Measurements from ENCODE around the gene PDCD4.

Gene PDCD4

GRCh38 chr10:110898391-110898790 is 26.7 kb downstream of the PDCD4 start:
- no peaks in the 10 kb centered on the region for H3K4me1 ChIP-seq (ENCODE audit: control insufficient read depth, low read depth, low read length)
- no peak for DNase-seq
- no peaks in the 10 kb centered on the region for H3K79me2 ChIP-seq (ENCODE audit: control insufficient read depth, insufficient read depth, low read length)
- no peak overlapping the region for H3K4me2 ChIP-seq (ENCODE audit: low read length)
- H3K9ac ChIP-seq (ENCODE audit: low read length), result no peak overlapping the region
- H3K27me3 ChIP-seq (ENCODE audit: insufficient read depth, low read length, poor library complexity), result no peaks in the 10 kb centered on the region
- H3K36me3 ChIP-seq (ENCODE audit: control insufficient read depth, insufficient read depth, low read length), result no peaks in the 10 kb centered on the region
- no peak overlapping the region for H3K27ac ChIP-seq (ENCODE audit: low read depth, low read length)
- no peak overlapping the region for H4K5ac ChIP-seq (ENCODE audit: low read length)
- no peak overlapping the region for H3K4ac ChIP-seq (ENCODE audit: low read depth, low read length)
- H4K8ac ChIP-seq (ENCODE audit: low read depth, low read length), result no peak overlapping the region
- H3K23ac ChIP-seq (ENCODE audit: low read length), result no peak overlapping the region
- H3K18ac ChIP-seq (ENCODE audit: low read length), result no peak overlapping the region
- H2BK15ac ChIP-seq (replicated peaks; ENCODE audit: low read depth), result no peak overlapping the region
- H3K4me3 ChIP-seq (ENCODE audit: low read length), result no peak overlapping the region
- no peak overlapping the region for H2AK5ac ChIP-seq (ENCODE audit: low read length)
- no peak overlapping the region for H3K56ac ChIP-seq (ENCODE audit: low read length)
- H2BK5ac ChIP-seq (ENCODE audit: low read length), result no peak overlapping the region
- no peak overlapping the region for H2BK120ac ChIP-seq (ENCODE audit: low read depth, low read length)
- no peaks in the 10 kb centered on the region for H3K79me1 ChIP-seq (ENCODE audit: low read length)

GRCh38 chr10:110900983-110901382 is 29.3 kb downstream of the PDCD4 start:
- H3K27ac ChIP-seq (ENCODE audit: low read depth, low read length), result no peak overlapping the region
- H3K9ac ChIP-seq (ENCODE audit: low read length), result no peak overlapping the region
- H3K4me3 ChIP-seq (ENCODE audit: low read length), result no peak overlapping the region
- no peak overlapping the region for H3K4ac ChIP-seq (ENCODE audit: low read depth, low read length)
- H2BK15ac ChIP-seq (replicated peaks; ENCODE audit: low read depth), result no peak overlapping the region
- no peak overlapping the region for H3K23ac ChIP-seq (ENCODE audit: low read length)
- no peaks in the 10 kb centered on the region for H3K36me3 ChIP-seq (ENCODE audit: control insufficient read depth, insufficient read depth, low read length)
- DNase-seq, result no peak
- H3K79me2 ChIP-seq (ENCODE audit: control insufficient read depth, insufficient read depth, low read length), result no peaks in the 10 kb centered on the region
- no peak overlapping the region for H3K18ac ChIP-seq (ENCODE audit: low read length)
- H3K27me3 ChIP-seq (ENCODE audit: insufficient read depth, low read length, poor library complexity), result no peaks in the 10 kb centered on the region
- no peaks in the 10 kb centered on the region for H3K4me1 ChIP-seq (ENCODE audit: control insufficient read depth, low read depth, low read length)
- H4K8ac ChIP-seq (ENCODE audit: low read depth, low read length), result no peak overlapping the region
- H3K79me1 ChIP-seq (ENCODE audit: low read length), result no peaks in the 10 kb centered on the region
- H3K56ac ChIP-seq (ENCODE audit: low read length), result no peak overlapping the region
- H4K5ac ChIP-seq (ENCODE audit: low read length), result no peak overlapping the region
- no peak overlapping the region for H3K4me2 ChIP-seq (ENCODE audit: low read length)
- WGBS (ENCODE audit: extremely low coverage, insufficient coverage, low lambda C conversion rate), result no CpG with 5 or more reads among the region's 2 CpGs
- no peak overlapping the region for H2BK5ac ChIP-seq (ENCODE audit: low read length)
- H2BK120ac ChIP-seq (ENCODE audit: low read depth, low read length), result no peak overlapping the region
- H2AK5ac ChIP-seq (ENCODE audit: low read length), result no peak overlapping the region

DNA sequence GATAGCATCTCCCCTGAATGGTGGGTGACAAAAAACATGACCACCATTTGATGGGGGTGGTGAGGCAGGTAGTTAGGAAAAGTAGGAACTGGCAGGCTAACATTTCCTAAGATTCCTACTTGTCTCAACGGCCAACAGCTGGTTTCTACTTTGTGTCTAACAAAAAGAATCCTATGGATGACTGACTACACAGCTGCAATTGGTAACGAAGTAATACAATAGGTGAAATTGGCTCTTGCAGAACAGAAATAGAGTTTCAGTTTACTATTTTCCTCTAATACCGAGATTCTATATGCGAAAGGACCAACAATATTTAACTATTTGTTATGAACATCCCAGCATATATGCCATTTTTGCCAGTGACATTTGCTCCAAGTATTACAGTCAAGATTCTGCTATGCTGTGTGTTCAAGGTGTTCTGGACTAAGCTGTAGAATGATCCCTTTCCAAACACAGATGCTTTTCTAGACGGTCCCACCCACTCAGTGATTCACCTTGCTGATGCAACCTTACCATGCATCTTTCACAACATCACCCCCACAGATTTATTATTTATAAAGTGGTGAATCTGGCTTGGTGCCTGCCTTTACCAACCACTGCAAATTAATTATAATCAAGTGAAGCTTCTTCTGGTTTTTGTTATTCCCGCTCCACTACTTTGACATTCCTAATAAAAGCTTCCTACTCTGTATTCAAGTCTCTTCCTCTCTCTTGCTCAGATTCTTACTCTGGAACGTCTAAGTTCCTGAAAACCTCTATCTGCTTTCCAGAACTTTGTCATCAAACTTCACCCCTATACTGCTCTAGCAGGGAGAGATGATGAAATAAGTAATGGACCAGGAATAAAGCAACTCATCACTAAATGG is 30.5 kb downstream of the PDCD4 start:
- Histone ChIP-seq H4K5ac (ENCODE audit: low read length) (no peak overlapping the region), H3K27ac (ENCODE audit: low read depth, low read length) (no peak overlapping the region), H3K36me3 (ENCODE audit: control insufficient read depth, insufficient read depth, low read length) (no peaks in the 10 kb centered on the region), H2BK120ac (ENCODE audit: low read depth, low read length) (no peak overlapping the region), H2BK5ac (ENCODE audit: low read length) (no peak overlapping the region), H3K27me3 (ENCODE audit: insufficient read depth, low read length, poor library complexity) (no peaks in the 10 kb centered on the region), H3K79me2 (ENCODE audit: control insufficient read depth, insufficient read depth, low read length) (no peaks in the 10 kb centered on the region), H3K79me1 (ENCODE audit: low read length) (no peaks in the 10 kb centered on the region), H3K4ac (ENCODE audit: low read depth, low read length) (no peak overlapping the region), H3K4me1 (ENCODE audit: control insufficient read depth, low read depth, low read length) (no peaks in the 10 kb centered on the region), H3K9ac (ENCODE audit: low read length) (no peak overlapping the region), H3K4me2 (ENCODE audit: low read length) (no peak overlapping the region), H2BK15ac (replicated peaks; ENCODE audit: low read depth) (no peak overlapping the region), H3K4me3 (ENCODE audit: low read length) (no peak overlapping the region), H2AK5ac (ENCODE audit: low read length) (no peak overlapping the region), H3K56ac (ENCODE audit: low read length) (no peak overlapping the region), H3K23ac (ENCODE audit: low read length) (no peak overlapping the region), H4K8ac (ENCODE audit: low read depth, low read length) (no peak overlapping the region), H3K18ac (ENCODE audit: low read length) (no peak overlapping the region)
- DNase-seq, result peak; percentile 23
- no CpG with 5 or more reads among the region's 7 CpGs for WGBS (ENCODE audit: extremely low coverage, insufficient coverage, low lambda C conversion rate)

- DNase-seq, result no peak
- Histone ChIP-seq H2BK5ac (ENCODE audit: low read length) (no peak overlapping the region), H2BK15ac (replicated peaks; ENCODE audit: low read depth) (no peak overlapping the region), H3K9ac (ENCODE audit: low read length) (no peak overlapping the region), H2BK120ac (ENCODE audit: low read depth, low read length) (no peak overlapping the region), H3K18ac (ENCODE audit: low read length) (no peak overlapping the region), H3K79me1 (ENCODE audit: low read length) (no peaks in the 10 kb centered on the region), H3K79me2 (ENCODE audit: control insufficient read depth, insufficient read depth, low read length) (no peaks in the 10 kb centered on the region), H4K5ac (ENCODE audit: low read length) (no peak overlapping the region), H3K4me2 (ENCODE audit: low read length) (no peak overlapping the region), H2AK5ac (ENCODE audit: low read length) (no peak overlapping the region), H3K56ac (ENCODE audit: low read length) (no peak overlapping the region), H3K23ac (ENCODE audit: low read length) (no peak overlapping the region), H3K27ac (ENCODE audit: low read depth, low read length) (no peak overlapping the region), H3K27me3 (ENCODE audit: insufficient read depth, low read length, poor library complexity) (no peaks in the 10 kb centered on the region), H3K4me1 (ENCODE audit: control insufficient read depth, low read depth, low read length) (no peaks in the 10 kb centered on the region), H3K4ac (ENCODE audit: low read depth, low read length) (no peak overlapping the region), H4K8ac (ENCODE audit: low read depth, low read length) (no peak overlapping the region), H3K4me3 (ENCODE audit: low read length) (no peak overlapping the region), H3K36me3 (ENCODE audit: control insufficient read depth, insufficient read depth, low read length) (no peaks in the 10 kb centered on the region)
- no CpG with 5 or more reads among the region's 3 CpGs for WGBS (ENCODE audit: extremely low coverage, insufficient coverage, low lambda C conversion rate)
These were observed 31.9 kb downstream of the PDCD4 start for GRCh38 chr10:110903280-110904278.

DNA sequence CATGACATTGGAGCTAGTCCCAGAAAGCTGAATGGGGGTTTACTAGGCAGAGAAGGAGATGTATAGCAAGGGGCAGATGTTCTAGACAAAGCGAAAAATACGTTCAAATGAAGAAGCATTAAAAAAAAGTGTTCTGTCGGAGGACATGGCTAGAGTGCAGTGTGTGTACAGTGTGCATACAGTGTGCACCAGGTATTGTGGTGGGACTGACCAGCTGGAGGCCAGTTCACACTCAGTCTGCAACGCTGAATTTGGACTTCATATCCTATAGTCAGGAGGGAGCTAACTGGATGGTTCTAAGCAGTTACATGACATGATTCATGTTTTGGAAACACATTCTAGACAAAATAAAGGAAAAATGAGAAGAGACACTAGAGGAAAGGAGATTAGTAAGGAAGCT is 38.4 kb downstream of the PDCD4 start:
- H3K4me3 ChIP-seq (ENCODE audit: low read length), result no peak overlapping the region
- WGBS (ENCODE audit: extremely low coverage, insufficient coverage, low lambda C conversion rate), result no CpG with 5 or more reads among the region's 4 CpGs
- H3K23ac ChIP-seq (ENCODE audit: low read length), result no peak overlapping the region
- H3K4ac ChIP-seq (ENCODE audit: low read depth, low read length), result no peak overlapping the region
- no peak overlapping the region for H2BK5ac ChIP-seq (ENCODE audit: low read length)
- H2BK120ac ChIP-seq (ENCODE audit: low read depth, low read length), result no peak overlapping the region
- DNase-seq, result no peak
- no peak overlapping the region for H3K56ac ChIP-seq (ENCODE audit: low read length)
- no peak overlapping the region for H3K18ac ChIP-seq (ENCODE audit: low read length)
- no peak overlapping the region for H4K5ac ChIP-seq (ENCODE audit: low read length)
- no peaks in the 10 kb centered on the region for H3K79me1 ChIP-seq (ENCODE audit: low read length)
- no peaks in the 10 kb centered on the region for H3K79me2 ChIP-seq (ENCODE audit: control insufficient read depth, insufficient read depth, low read length)
- no peak overlapping the region for H2AK5ac ChIP-seq (ENCODE audit: low read length)
- H3K4me1 ChIP-seq (ENCODE audit: control insufficient read depth, low read depth, low read length), result no peaks in the 10 kb centered on the region
- no peaks in the 10 kb centered on the region for H3K36me3 ChIP-seq (ENCODE audit: control insufficient read depth, insufficient read depth, low read length)
- no peak overlapping the region for H3K27ac ChIP-seq (ENCODE audit: low read depth, low read length)
- no peak overlapping the region for H3K9ac ChIP-seq (ENCODE audit: low read length)
- no peak overlapping the region for H3K4me2 ChIP-seq (ENCODE audit: low read length)
- no peak overlapping the region for H4K8ac ChIP-seq (ENCODE audit: low read depth, low read length)
- no peak overlapping the region for H2BK15ac ChIP-seq (replicated peaks; ENCODE audit: low read depth)
- H3K27me3 ChIP-seq (ENCODE audit: insufficient read depth, low read length, poor library complexity), result no peaks in the 10 kb centered on the region
